Stomach smooth muscle (tissue), 2 donors: Measurements from ENCODE around the gene TMEM250.

Source experiments
- H3K27ac ChIP-seq: one replicate; pipeline ENCODE4 v1.7.0; 2013; ENCODE audit warnings: mild to moderate bottlenecking, low read length, inconsistent platforms
- H3K27me3 ChIP-seq, 2 donors: one replicate each; pipeline ENCODE4 v1.7.0; 2013; ENCODE audit warnings: low read length in 2 of 2; ENCODE audit not compliant: insufficient read depth in 2 of 2, control insufficient read depth in 1 of 2
- H3K36me3 ChIP-seq, 2 donors: one replicate each; pipeline ENCODE4 v1.7.0; 2013; ENCODE audit warnings: low read length in 2 of 2; ENCODE audit not compliant: control insufficient read depth in 2 of 2, insufficient read depth in 2 of 2
- H3K4me1 ChIP-seq: one replicate; pipeline ENCODE4 v1.7.0; 2013; ENCODE audit warnings: low read length; ENCODE audit not compliant: control insufficient read depth, insufficient read depth
- H3K4me3 ChIP-seq, 2 donors: one replicate each; pipeline ENCODE4 v1.7.0; 2013; ENCODE audit warnings: low read length in 2 of 2
- H3K9ac ChIP-seq, 2 donors: one replicate each; pipeline ENCODE4 v1.7.0; 2013; ENCODE audit warnings: low read length in 2 of 2, mild to moderate bottlenecking in 1 of 2
- H3K9me3 ChIP-seq, 2 donors: one replicate each; pipeline ENCODE4 v1.7.0; 2013; ENCODE audit warnings: low read length in 2 of 2; ENCODE audit not compliant: control insufficient read depth in 2 of 2
- donor health status: healthy.
- donor health status: Pancreatic carcinoma.

The TMEM250 gene

GRCh38 chr9:136079211-136079915 lies 39.3 kb downstream of the TMEM250 start:
- Histone ChIP-seq H3K4me1 (peaks cover 79% of the 10 kb centered on the region), H3K27ac (peak overlapping the region; percentile 79), H3K36me3 (peaks cover 0 to 4% of the 10 kb centered on the region in 2 donors), H3K9ac (peak overlapping the region in 1 of 2 donors; percentile 31), H3K4me3 (peak overlapping the region; percentile 25 to 47), H3K27me3 (no peaks in the 10 kb centered on the region), H3K9me3 (no peaks in the 10 kb centered on the region)

DNA sequence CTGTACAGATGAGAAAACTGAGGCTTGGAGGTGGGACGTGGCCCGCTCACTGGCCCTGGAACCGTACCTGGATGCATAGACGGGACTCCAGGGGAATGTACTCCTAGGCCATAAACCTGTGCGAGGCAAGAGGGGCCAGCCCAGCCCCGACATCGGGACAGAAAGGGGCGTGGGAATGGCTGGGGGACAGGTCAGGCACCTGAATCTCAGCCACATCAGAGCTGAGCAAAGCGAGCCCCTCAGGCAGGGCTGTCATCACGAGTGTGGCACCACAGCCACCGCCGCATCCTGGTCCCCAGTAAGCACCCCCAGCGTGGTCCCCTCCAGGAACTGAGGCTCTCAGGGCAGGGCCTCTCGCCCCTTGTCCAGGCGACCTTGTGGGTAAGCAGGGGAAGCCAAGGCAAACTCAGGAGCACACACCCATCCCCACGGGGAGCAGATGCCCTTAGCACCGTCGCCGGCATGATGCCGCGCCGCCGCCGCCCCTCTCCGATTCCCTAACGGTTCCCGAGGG lies 40.1 kb downstream of the TMEM250 start:
- H3K4me3 ChIP-seq: no peak overlapping the region
- H3K9me3 ChIP-seq: no peaks in the 10 kb centered on the region
- peaks cover 0 to 4% of the 10 kb centered on the region in 2 donors for H3K36me3 ChIP-seq
- peak overlapping the region in 1 of 2 donors; percentile 31 for H3K9ac ChIP-seq
- H3K4me1 ChIP-seq: peaks cover 72% of the 10 kb centered on the region
- H3K27me3 ChIP-seq: no peaks in the 10 kb centered on the region
- H3K27ac ChIP-seq: peak overlapping the region; percentile 79

DNA sequence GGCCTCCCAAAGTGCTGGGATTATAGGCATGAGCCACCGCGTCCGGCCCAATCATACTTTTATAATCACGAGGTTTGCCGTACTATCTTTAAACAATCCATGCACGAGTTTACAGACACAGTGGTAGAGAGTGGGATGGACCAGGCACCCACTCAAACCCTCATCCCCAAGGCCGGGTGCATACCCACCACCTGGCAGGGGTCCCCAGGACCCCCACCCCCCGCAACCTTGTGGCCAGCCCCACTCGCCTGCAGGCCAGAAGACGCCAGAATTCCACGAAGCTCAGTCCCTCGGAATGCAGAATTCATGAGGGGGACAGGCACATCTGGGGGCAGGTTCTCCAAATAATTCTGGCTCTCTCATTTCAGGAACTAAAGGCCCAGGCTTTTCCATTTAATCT lies 40.7 kb downstream of the TMEM250 start:
- Histone ChIP-seq H3K36me3 (peaks cover 0 to 4% of the 10 kb centered on the region in 2 donors), H3K4me3 (no peak overlapping the region), H3K4me1 (peaks cover 66% of the 10 kb centered on the region), H3K9ac (no peak overlapping the region), H3K9me3 (no peaks in the 10 kb centered on the region), H3K27me3 (no peaks in the 10 kb centered on the region), H3K27ac (peak overlapping the region; percentile 79)

GRCh38 chr9:136077491-136077890 lies 41.2 kb downstream of the TMEM250 start:
- H3K27ac ChIP-seq: no peak overlapping the region
- H3K27me3 ChIP-seq: no peaks in the 10 kb centered on the region
- peaks cover 61% of the 10 kb centered on the region for H3K4me1 ChIP-seq
- no peak overlapping the region for H3K9ac ChIP-seq
- no peaks in the 10 kb centered on the region for H3K9me3 ChIP-seq
- H3K4me3 ChIP-seq: no peak overlapping the region
- peaks cover 0 to 2% of the 10 kb centered on the region in 2 donors for H3K36me3 ChIP-seq

- no peak overlapping the region for H3K4me3 ChIP-seq
- H3K4me1 ChIP-seq: peaks cover 47% of the 10 kb centered on the region
- H3K9ac ChIP-seq: no peak overlapping the region
- no peak overlapping the region for H3K27ac ChIP-seq
- H3K36me3 ChIP-seq: peaks cover 0 to 2% of the 10 kb centered on the region in 2 donors
- no peaks in the 10 kb centered on the region for H3K27me3 ChIP-seq
- no peaks in the 10 kb centered on the region for H3K9me3 ChIP-seq
Observed at GRCh38 chr9:136075881-136076678, 42.6 kb downstream of the TMEM250 start.

- H3K27me3 ChIP-seq: no peaks in the 10 kb centered on the region
- H3K9me3 ChIP-seq: no peaks in the 10 kb centered on the region
- no peak overlapping the region for H3K4me3 ChIP-seq
- H3K27ac ChIP-seq: no peak overlapping the region
- H3K9ac ChIP-seq: no peak overlapping the region
- H3K4me1 ChIP-seq: peaks cover 41% of the 10 kb centered on the region
- H3K36me3 ChIP-seq: peaks cover 0 to 2% of the 10 kb centered on the region in 2 donors
Observed at GRCh38 chr9:136075134-136075841, 43.4 kb downstream of the TMEM250 start.

GRCh38 chr9:136074706-136075105 lies 44.0 kb downstream of the TMEM250 start:
- peaks cover 36% of the 10 kb centered on the region for H3K4me1 ChIP-seq
- H3K27ac ChIP-seq: no peak overlapping the region
- no peak overlapping the region for H3K4me3 ChIP-seq
- H3K9ac ChIP-seq: no peak overlapping the region
- H3K36me3 ChIP-seq: peaks cover 0 to 2% of the 10 kb centered on the region in 2 donors
- H3K27me3 ChIP-seq: no peaks in the 10 kb centered on the region
- no peaks in the 10 kb centered on the region for H3K9me3 ChIP-seq
